ENCODE data around the gene CALN1. TPM values are rescaled to one million over a fixed set of nuclear protein-coding genes. Genes with fewer than 3 reads are reported as not detected.

CALN1 gene
- total and polyA plus RNA-seq, 2 of the 8 experiments (the other 6 are each of a cell fraction or from before 2014, with no cell fraction given), result 6.4 to 15.2 TPM

- no peak for TF ChIP-seq ATF2 (IDR thresholded peaks at IDR 0.05; ENCODE audit: low read length)
- no peak for TF ChIP-seq RAD21 (IDR thresholded peaks at IDR 0.05 in 1 of 2, conservative IDR thresholded peaks at IDR 0.05 in 1 of 2; ENCODE audit: low read depth in 2 of 2, low read length in 2 of 2)
- TF ChIP-seq SAP30 (IDR thresholded peaks at IDR 0.05; ENCODE audit: insufficient read depth, insufficient replicate concordance, low read length), result no peak
- TF ChIP-seq JUND (IDR thresholded peaks at IDR 0.05; ENCODE audit: low read length), result no peak
These were observed 424.9 kb downstream of the CALN1 start (continued) for GRCh38 chr7:71987200-71987767.

All from H1 (cell line).